Measurements from ENCODE around the gene HAUS5. TPM values are rescaled to one million over a fixed set of nuclear protein-coding genes. Genes with fewer than 3 reads are reported as not detected.
"Not testable (repeated sequence)": the region's sequence is repeated elsewhere in the genome, so short reads cannot be mapped to it uniquely, and the experiment has no call there.

HAUS5 gene, protein sequence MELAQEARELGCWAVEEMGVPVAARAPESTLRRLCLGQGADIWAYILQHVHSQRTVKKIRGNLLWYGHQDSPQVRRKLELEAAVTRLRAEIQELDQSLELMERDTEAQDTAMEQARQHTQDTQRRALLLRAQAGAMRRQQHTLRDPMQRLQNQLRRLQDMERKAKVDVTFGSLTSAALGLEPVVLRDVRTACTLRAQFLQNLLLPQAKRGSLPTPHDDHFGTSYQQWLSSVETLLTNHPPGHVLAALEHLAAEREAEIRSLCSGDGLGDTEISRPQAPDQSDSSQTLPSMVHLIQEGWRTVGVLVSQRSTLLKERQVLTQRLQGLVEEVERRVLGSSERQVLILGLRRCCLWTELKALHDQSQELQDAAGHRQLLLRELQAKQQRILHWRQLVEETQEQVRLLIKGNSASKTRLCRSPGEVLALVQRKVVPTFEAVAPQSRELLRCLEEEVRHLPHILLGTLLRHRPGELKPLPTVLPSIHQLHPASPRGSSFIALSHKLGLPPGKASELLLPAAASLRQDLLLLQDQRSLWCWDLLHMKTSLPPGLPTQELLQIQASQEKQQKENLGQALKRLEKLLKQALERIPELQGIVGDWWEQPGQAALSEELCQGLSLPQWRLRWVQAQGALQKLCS
- 9.7 and 9.8 TPM in 2 replicates for total RNA-seq (2014; rRNA removed; shearing (Covaris generic))

DNA sequence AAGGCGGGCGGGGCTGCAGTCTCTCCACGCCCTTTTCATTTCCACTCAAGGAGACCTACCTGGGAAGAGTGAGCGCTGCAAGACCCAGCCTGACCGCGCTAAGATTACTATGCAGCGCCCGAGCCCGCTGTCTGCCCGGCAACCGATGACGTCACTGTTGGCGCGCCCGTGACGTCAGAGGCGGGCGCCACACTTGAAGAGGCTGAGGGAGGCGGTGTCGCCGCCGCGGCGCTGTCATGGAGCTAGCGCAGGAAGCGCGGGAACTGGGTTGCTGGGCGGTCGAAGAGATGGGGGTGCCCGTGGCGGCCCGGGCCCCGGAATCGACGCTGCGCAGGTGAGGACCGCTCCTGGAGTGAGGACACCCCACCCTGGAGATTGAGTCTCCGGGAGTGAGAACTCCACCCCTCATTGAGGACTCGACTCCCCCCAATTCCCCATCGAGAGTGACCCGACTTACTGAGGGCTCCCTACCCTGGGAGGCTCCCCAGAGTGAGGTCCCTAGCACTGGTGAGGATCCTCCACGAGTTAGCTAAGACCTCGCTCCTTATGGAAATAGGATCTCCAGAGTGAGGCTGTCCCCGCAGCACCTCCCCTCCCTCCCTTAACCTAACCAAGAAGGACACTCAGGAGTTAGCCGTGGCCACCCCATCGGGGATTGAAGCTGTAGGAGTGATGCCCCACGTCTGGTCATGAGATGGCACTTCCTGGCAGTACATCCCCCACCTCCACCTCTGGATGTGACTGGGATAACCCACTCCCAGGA is at the start of gene HAUS5:
Gene HAUS5, plus strand, starts transcription at position 177 of the 763 bp plus-strand sequence. Its CDS starts 60 bp downstream, at position 237.
- DNase-seq (ENCODE audit: low read depth) = peak; percentile 91

DNA sequence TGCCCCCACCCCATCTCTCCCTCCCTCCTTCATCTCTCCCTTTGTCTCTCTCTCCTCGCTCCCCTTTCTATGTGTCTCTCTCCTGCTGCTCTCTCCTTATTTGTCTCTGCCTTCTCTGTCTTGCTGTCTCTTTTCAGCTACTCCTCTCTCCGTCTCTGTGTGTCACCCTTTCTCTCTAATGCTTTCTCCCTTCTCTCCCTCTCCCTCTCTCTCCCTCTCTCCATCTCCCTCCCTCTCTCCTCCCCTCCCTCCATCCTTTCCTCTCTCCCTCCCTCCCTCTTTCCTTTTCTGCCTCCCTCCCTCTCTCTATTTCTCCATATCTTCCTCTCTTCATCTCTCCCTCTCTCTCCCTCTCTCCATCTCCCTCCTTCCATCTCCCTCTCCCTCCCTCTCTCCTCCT is 49.8 kb upstream of the HAUS5 start:
- DNase-seq (ENCODE audit: low read depth) = no peak

DNA sequence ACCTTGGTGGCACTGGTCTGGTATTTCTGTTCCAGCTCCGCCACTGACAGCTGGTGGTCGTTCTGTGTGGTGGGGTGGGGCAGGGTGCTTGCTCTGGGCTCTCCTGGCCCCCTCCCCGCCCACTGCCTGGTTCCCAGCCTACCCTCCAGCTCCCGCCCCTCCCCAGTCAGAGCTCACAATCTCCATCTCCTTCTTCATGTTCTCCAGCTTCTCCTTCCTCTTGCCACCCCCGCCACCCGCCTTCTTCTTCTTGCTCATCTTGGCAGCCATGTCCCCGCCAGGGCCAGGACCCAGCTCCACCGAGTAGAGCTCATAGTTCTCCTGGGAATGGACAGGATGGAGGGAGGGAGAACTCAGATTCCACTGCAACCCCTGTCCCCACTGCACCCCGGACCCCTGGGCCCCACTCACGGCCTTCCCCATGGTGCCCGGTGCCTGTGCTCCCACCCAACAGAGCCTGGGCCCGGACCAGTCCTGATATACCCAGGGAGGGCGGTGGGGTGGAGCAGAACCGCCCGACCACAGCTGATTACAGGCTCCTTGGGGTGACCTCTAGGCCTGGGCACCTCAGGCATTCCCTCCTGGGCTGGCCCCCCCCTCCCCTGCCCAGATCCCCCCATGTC is 49.2 kb upstream of the HAUS5 start, which contains the start of gene ATP4A:
Gene ATP4A, minus strand, starts transcription at position 452 of the 623 bp plus-strand sequence. Its CDS starts 29 bp downstream, at position 423.
- DNase-seq (ENCODE audit: low read depth) = no peak

DNA sequence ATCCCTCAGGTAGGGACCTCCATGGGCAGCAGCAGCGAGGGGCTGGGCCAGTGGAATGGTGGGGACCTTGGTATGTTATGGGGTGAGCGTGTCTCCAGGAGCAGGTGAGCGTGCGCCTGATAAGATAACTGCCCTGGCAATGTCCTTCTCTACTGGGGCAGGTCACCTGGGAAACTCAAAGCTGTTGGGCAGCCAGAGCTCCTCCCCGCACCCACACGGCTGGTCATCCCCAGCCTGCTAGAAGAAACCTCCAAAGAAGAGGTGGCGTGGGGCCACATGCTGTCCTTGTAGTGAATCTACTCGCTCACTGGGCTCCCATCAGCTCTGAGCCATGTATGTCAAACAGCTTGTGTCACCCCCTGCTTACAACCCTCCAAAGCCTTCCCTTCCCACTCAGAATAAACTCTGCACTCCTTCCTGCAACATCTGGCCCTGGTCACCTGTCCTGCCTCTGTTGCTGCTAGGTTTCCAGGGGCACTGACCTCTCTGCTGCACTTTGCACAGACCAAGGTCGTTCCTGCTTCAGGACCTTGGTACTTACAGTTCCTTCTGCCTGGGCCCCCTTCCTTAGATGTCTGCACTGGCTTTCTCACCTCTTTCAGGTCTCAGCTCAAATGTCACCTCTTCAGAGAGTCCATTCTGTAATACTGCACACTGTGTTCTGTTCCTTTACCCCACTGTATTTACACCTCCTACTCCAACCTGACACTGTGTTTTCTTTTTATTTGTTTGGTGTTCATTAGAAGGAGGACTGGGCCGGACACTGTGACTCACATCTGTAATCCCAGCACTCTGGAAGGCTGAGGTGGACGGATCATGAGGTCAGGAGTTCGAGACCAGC is 47.3 kb upstream of the HAUS5 start:
- no peak for DNase-seq (ENCODE audit: low read depth)

DNA sequence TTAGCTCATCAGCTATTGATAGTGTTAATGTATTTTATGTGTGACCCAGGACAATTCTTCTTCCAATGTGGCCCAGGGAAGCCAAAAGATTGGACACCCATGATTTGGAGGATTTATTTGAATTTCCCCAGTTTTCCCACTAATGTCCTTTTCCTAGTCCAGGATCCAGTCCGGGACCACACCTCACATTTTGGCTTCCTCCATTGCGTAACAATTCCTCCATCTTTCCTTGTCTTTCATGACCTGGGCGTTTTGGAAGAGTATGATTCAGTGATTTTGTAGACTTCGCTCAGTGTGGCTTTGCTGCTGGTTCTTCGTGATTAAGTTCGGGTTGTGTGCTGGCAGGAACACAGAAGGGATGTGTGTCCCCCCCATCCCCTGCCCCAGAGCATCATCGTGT is 45.8 kb upstream of the HAUS5 start:
- DNase-seq (ENCODE audit: low read depth) = no peak

DNA sequence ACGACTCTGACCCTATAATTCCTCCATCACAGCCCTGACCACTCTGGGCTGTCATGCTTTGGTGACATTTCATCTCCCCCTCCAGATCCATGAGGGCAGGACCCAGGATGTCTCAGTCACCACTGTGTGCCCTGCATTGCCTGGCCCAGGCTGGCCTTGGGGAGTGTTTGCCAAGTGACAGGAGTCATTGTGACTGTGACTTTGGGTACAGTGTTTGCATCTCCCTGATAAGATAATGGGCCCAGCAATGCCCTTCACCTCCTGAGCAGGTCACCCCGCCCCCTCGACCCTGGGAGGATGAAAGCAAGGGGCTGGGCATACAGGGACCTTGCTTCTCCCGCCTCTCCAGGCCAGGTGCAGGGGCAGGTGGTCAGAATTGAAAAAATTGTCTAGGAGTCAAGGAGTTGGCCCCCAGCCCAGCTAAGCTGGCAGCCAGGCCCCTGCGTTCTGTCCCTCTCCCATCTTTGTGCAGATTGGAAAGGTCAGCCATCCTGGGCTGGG is 43.2 kb upstream of the HAUS5 start:
- no peak for DNase-seq (ENCODE audit: low read depth)

DNA sequence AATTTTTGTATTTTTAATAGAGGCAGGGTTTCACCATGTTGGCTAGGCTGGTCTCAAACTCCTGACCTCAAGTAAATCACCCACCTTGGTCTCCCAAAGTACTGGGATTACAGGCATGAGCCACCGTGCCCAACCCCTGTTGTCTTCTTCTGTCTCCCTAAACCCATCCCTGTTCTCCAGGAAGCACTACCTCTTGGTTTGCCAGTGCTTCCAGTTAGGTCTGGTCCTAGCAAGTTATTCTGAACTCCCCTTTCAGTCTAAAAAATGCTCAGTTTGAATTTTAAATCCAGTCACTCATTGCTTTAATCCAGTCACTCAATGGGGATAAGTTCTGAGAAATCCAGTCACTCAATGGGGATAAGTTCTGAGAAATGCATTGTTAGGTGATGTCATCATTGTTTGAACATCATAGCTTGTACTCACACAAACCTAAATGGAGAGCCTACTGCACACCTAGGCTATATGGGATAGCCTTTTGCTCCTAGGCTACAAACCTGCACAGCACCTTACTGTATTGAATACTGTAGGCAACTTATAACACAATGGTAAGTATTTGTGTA is 41.0 kb upstream of the HAUS5 start:
- DNase-seq (ENCODE audit: low read depth) = no peak

DNA sequence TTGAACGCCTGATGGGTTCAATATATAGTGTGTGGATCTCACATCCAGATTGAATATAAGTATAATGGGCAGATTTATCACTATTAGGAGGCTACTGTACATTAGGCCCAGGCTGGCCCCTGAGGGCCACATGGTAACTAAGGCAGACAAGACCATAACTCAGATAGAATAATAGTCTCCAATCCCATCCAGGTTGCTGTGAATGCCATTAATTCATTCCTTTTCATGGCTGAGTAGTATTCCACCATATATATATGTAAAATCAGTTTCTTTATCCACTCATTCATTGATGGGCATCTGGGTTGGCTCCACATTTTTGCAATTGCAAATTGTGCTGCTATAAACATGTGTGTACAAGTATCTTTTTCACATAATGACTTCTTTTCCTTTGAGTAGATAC is 34.6 kb upstream of the HAUS5 start:
- DNase-seq (ENCODE audit: low read depth) = no peak

DNA sequence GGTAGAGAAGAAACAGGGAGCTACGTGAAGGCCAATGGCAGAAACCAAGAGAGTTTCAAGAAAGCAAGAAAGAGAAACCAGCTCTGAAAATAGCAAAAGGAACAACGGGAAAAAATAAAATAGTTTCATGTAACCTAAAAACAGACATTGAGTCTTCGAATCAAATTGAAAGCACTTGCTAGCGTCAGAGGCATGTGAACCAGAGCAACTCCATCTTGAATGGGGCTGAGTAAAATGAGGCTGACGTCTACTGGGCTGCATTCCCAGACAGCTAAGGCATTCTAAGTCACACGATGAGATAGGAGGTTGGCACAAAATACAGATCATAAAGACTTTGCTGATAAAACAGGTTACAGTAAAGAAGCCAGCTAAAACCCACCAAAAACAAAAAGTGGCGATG is 33.8 kb upstream of the HAUS5 start:
- no peak for DNase-seq (ENCODE audit: low read depth)

DNA sequence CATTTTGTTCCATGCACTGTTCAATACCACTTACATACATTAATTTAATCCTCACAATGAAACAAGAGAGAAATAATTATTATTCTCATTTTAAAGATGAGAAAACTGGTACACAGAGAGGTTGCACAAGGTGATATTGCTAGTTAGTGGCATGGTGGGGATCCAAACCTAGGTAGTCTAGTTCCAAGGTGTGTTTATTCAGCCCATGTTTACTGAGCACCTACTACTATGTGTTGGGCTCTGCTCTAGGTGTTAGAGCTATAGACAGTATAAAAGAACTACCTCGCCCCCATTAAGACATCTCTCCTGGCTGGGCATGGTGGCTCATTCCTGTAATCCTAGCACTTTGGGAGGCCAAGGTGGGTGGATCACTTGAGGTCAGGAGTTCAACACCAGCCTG is 29.8 kb upstream of the HAUS5 start:
- no peak for DNase-seq (ENCODE audit: low read depth)

DNA sequence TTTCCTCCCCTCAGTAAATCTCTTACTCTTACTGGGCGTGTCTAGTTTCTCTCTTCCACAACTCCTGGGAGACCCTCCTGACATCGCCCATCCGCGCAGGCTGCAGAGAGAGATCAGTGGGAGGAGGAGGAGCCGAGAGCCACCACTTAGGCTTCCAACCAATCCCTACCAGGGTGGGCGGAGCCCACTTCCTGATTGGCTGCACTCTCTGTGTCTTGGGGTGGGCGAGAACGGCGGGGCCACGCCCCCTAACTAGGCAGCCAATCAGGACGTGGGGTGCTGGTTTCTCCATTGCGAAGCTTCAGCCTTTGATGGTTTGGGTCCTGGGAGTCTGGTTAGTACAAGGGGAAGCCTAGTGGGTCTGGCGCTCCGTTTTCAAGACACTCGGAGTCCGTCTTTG is 26.7 kb upstream of the HAUS5 start, which contains the start of gene PMIS2:
Gene PMIS2, plus strand, starts transcription at position 326 of the 400 bp plus-strand sequence. CDS start 87 bp downstream, outside the sequence.
- peak; percentile 9 for DNase-seq (ENCODE audit: low read depth)

DNA sequence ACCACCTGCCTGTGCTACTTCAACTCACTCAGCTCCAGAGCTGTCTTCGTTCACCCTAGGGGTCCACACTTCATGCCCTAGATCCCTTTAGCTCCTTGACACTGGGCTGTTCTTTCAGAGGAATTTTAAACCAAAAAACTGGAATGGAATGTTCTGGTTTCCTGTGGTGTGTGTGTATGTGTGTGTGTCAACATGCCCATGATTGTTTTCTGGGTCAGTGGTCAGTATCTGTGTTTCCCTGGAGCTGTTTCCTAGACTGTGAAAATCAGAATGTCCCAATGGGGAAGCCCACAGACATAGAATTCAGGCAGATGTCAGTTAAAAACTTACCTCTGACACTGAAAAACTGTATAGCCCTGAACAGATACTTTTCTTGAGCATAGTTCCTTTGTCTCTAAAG is 25.2 kb upstream of the HAUS5 start:
- no peak for DNase-seq (ENCODE audit: low read depth)

DNA sequence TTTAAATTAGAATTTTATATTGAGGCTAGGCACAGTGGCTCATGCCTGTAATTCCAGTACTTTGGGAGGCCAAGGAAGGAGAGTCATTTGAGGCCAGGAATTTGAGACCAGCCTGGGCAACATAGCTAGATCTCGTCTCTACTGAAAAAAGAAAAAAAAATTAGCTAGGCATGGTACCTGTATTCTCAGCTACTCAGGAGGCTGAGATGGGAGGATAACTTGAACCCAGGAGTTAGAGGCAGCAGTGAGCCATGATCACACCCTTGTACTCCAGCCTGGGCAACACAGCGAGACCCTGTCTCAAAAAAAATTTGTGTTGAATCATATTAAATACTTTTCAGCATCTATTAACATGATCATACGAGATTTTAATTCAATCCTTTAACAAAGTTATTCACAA is 21.7 kb upstream of the HAUS5 start:
- DNase-seq (ENCODE audit: low read depth) = no peak

DNA sequence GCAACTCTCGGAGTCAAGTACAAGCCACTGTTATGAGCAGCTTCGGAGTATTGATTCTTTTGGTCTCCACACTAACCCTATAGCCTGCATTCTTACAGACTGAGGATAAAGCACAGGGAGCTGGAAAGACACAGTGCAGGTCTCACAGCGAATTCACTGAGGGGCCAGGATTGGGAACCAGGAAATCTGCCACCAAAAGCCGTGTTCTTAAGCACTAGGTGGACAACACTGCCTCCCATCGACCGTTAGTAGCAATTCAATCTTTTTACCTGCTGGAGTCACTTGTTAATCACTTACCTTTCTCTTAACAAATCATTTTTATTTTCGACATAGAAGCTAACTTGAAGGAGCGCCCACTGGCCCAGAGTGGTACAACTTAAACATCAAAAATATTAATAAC is 20.3 kb upstream of the HAUS5 start:
- DNase-seq (ENCODE audit: low read depth) = peak; percentile 9

DNA sequence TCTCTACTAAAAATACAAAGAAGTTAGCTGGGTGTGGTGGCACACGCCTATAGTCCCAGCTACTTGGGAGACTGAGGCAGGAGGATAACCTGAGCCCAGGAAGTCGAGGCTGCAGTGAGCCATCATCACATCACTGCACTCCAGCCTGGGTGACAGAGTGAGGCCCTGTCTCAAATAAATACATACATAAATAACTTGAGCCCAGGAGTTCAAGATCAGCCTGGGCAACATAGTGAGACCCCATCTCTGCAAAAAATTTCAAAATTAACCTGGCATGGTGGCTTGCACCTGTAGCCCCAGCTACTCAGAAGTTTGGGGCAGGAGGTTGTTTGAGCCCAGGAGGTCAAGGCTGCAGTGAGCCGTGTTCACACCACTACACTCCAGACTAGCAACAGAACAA is 17.5 kb upstream of the HAUS5 start:
- not testable (repeated sequence) for DNase-seq (ENCODE audit: low read depth)

DNA sequence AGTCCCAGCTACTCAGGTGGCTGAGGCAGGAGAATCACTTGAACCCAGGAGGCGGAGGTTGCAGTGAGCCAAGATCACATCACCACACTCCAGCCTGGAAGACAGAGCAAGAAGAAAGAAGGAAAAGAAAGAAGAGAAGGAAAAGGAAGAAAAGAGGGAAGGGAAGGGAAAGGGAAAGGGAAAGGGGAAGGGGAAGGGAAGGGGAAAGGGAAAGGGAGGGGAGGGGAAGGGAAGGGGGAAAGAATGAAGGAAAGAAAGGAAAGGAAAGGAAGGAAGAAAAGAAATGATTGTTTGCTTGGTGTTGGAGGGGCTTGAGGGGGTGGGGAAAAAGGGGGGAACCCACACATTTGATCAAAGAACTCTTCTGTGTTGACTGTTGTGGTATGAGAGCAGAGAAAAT is 16.6 kb upstream of the HAUS5 start:
- no peak for DNase-seq (ENCODE audit: low read depth)

DNA sequence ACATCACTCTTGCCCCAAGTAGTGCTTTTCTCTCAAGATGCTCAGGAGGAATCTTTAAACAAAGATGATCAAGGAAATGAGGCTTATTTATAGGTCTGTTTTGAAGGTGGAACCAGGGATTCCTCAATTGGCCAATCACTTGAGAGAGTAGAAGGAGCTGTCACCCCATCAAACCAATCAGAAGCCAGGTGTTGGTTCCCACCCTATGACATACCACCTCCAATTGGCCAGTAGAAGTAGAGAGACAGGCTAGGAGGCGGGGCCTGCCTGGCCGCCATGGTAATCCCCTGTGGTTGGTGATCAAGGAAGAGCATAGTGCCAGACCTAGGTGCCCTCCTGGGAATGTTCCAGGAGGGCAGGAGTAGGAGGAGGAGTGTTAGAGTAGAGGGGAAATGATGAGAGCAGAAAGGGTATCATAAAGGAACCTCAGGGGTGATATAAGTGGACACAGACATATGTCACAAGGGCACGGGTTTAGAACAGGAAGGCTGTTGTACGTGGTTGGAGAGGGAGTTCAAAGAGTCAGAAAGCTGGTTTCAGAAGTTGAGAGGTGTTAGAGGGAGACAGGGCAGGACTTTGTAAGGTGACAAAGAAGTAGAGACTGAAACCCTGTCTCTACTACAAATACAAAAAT is 16.1 kb upstream of the HAUS5 start:
- peak; percentile 35 for DNase-seq (ENCODE audit: low read depth)

DNA sequence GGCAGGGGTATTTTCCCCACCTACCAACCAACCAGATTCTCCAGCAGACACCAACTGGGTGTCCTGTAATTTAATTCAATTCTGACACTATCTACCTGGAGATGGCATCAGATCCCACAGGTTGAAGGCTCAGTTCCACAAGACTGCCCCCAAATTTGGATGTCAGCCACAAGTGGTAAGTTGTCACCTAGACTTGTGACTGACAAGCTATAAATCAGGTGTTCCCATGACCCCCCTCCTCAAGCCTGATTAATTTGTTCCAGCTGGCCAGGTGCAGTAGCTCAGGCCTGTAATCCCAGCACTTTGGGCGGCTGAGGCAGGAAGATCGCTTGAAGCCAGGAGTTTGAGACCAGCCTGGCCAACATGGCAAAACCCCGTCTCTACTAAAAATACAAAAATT is 10.6 kb upstream of the HAUS5 start:
- no peak for DNase-seq (ENCODE audit: low read depth)

DNA sequence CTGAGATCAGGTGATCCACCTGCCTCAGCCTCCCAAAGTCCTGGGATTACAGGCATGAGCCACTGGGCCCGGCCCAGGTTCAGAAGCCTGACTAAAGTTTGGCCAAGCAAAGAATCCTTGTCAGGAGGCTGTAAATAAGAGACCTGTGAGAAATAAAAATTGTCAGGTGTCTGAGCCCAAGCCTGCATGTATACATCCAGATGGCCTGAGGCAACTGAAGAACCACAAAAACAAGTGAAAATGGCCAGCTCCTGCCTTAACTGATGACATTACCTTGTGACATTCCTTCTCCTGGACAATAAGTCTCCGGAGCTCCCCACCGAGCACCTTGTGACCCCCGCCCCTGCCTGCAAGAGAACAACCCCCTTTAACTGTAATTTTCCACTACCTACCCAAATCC is 8.1 kb upstream of the HAUS5 start:
- not testable (repeated sequence) for DNase-seq (ENCODE audit: low read depth)

DNA sequence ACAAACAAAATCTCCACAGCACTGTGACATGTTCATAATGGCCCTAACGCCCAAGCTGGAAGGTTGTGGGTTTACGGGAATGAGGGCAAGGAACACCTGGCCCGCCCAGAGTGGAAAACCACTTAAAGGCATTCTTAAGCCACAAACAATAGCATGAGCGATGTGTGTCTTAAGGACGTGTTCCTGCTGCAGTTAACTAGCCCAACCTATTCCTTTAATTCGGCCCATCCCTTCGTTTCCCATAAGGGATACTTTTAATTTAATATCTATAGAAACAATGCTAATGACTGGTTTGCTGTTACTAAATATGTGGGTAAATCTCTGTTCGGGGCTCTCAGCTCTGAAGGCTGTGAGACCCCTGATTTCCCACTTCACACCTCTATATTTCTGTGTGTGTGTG is 5.4 kb upstream of the HAUS5 start:
- not testable (repeated sequence) for DNase-seq (ENCODE audit: low read depth)

Measured in RPMI7951 (cell line).